Activated T-cell treated with anti-CD3 and anti-CD28 coated beads, Interleukin-2, amount 50 U/mL, for 1 hour (primary cell): Measurements from ENCODE around the gene OR2G2.

Source experiments
- DNase-seq: peaks from one replicate; pipeline ENCODE4 v3.0.0-alpha.2; 2020

Gene OR2G2, protein sequence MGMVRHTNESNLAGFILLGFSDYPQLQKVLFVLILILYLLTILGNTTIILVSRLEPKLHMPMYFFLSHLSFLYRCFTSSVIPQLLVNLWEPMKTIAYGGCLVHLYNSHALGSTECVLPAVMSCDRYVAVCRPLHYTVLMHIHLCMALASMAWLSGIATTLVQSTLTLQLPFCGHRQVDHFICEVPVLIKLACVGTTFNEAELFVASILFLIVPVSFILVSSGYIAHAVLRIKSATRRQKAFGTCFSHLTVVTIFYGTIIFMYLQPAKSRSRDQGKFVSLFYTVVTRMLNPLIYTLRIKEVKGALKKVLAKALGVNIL

DNA sequence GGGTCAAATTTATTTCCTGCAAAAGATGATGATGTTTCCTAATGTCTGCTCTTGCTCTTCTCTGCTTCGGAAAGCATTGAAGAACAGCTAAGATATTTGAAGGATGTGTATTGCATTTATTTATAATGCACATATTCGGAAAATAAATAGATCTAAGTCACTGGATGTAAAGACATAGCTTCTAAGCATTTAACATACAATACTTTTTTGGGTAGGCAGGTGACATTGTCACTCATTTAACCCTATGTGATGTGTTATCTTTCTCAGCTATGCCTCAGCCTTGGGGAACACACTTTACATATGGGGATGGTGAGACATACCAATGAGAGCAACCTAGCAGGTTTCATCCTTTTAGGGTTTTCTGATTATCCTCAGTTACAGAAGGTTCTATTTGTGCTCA lies at the start of gene OR2G2:
Gene OR2G2, plus strand, starts transcription at position 301 of the 400 bp plus-strand sequence. Its CDS starts 0 bp downstream, at position 301.
- DNase-seq, result no peak

DNA sequence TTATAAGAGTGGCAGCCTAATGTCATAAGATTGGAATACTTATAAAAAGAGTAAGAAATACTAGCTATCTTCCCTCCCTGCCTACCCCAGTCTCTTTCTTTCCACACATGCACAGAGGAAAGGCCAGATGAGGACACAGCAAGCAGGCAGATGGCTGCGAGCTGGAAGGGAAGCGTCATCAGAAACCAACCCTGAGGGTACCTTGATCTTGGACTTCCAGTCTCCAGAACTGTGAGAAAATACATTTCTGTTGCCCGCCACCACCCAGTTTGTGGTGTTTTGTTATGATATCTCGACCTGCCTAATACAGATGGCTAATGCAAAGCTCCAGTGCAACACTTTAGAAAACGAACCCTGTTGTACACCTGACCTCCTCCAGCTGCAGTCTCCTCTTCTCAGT lies 49.6 kb upstream of the OR2G2 start:
- no peak for DNase-seq

DNA sequence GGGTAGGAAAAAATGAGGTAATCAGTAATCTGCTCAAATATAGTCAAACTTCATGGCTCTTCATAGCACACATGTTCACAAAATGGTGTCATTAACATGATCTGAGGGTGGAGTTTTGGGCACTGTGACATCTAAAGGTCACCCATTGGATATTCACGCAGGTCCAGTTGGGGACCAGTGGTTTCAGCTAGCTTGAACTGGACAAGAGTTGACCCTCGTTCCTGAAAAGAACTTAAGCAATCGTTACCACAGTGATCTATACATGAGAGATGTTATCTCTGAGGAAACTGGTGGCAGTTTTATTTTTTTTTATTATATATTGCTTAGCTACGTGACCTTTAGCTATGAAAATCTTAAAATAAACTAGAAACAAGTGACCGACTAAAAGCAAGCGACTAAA lies 48.9 kb upstream of the OR2G2 start:
- no peak for DNase-seq

DNA sequence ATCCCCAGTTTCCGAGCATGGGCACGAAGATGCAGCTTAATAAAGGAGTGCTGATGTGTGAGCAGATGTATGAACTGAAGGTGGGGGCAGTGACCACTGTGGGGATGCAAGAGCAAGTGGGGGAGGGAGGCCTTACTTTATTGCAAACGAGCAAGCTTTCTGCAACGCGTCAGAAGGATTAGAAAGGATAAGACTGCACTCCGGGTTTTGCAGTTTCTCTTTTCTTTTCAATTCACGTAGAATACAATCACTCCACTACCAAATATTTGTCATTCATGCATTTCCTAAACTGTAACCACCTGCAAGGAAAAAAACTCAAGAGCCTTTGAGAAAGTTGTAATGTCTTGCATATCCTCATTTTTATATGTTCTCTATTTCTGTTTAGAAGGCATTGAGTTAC lies 47.6 kb upstream of the OR2G2 start:
- DNase-seq, result no peak

DNA sequence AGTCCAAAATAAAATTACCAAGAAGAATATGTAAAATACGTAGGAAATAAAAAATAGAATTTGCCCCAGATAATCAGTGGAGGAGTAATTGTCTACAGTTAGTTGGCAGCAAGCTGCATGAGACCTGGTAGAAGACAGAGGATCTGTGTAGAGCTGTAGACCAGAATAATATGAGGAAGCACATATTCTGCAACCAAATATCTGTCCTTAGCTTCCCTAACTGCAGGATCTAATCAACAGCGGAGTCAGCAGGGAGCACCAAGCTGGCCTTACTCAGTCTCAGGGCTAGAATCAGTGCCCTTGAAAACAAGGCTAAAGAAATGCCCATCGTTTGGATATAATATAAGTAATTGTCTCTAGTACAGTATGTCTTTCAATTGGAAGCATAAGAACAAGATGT lies 45.3 kb upstream of the OR2G2 start:
- no peak for DNase-seq

DNA sequence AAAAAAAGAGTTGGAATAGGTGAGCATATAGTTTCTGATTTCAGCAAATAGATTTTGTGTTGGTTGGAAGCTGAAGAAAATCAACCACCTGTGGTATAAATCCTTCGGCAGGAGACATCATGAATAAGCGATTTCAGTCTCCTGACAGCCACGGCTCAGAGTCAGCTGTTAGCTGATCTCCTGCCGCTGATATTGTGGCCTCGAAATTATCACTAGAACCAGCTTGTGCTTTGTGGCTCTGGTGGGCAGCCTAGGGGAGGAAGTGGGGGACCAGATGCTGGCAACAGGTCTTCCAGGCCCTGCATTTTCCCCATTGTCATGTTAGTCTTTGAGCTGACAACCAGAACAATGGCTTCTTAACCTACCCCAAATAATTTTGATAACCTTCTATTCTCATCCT lies 40.1 kb upstream of the OR2G2 start:
- no peak for DNase-seq

DNA sequence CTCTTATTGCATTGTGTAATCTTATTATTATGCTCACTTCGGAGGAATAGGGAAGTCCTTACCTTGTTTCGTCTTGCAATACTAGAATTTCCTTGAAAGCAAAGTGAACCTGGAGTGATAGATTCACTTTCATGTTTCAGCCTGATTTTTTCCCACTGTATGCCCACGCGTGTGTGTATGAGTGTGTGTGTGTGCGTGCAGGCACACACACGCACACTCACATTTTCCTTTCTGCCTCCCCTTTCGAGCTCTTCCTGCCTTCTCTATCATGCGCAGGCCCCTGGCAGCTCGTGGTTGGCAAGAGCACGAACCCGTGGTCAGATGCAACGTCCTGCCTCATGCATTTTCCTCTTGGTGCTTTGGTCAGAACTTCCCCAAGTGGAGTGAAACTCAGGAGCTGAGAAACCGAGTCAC lies 39.4 kb upstream of the OR2G2 start, which contains the start of gene GCSAML:
Gene GCSAML, plus strand, starts transcription at position 366 of the 414 bp plus-strand sequence. CDS start 58 bp downstream, outside the sequence.
- no peak for DNase-seq

DNA sequence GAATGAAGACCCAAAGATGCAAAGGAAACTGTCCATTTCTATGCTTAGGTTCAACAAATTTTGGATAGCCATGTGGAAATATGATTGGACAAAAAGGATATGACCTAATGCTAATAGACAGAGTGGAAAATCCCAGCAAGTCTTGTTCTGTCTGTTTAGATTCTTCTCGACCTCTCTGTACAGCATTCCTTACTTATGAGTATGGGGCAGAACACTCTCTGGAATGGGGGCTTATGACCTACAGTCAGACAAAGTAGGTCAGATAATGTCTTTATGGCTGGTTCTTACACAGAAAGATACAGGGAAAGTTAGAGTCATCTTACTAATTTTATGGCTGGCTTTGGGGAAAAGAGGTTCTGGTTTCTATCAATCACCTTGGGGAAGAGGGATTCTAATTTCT lies 36.4 kb upstream of the OR2G2 start:
- DNase-seq, result no peak

DNA sequence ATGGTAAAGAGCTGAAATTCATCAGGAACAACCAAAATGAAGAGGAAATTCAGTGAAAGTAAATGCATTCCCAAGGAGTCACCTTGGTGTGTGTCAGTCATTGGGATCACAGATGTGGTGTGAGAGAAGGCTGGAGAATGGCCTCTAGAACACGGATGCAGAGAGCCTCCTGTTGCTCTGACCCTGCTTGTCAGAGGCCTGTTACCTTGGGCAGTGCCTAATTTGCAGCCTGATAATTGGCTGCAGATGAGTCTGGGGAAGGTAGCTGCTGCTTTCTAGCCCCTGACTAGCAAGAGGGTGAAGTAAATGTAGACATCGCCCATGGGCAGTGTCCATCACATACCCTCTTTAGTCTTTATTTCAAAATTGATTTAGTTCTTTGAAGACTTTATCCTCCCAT lies 35.9 kb upstream of the OR2G2 start:
- no peak for DNase-seq

DNA sequence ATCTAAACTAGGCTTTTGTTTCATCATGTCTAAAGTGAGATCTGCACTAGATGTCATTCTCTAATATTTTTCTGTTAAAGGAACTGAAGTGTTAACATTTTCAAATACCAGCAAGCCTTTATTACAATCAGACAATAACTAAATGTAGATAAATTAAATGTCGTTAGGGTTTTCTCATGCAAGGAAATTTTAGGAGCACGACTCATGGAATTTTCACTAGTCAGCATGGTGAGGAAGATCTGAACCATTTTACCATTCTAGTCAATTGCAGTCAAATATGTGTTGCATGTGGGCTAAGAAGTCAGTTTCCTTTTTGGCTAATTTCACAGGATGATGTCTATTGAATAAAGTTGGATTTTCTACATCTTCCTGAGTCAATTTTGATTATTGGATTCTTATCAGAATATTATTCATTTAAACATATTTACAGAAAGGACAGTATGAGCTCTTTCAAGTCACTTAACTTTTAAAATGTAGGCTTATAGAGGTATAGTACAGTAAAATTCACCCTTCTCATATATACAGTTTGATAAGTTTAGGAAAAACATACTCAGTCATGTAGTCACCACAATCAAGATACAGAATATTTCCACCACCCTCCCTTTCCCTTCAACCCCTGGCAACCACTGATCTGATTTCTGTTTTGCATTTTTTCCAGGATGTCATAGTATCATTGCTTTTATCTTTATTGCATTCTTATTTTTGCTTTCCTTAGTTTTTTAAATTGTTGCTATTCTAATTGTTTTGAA lies 30.1 kb upstream of the OR2G2 start:
- DNase-seq, result no peak

DNA sequence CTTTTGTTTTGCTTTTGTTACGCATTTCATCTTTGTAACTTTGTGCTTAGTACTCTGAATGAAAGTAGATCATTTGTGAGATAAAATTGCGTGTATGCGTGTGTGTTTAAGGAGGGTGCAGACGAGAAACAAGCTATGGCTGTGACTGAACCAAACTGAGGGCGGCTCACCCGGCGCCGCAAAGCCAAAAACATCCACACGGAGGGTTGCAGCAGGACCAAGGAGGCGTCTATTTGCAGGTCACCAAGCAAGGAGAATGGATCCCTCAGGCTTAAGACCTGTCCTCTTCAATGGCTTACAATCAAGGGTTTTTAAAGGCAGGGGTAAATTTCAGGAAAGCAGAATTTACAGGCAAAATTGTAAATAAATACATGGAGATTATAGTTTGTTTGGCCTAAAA lies 26.4 kb upstream of the OR2G2 start:
- no peak for DNase-seq

DNA sequence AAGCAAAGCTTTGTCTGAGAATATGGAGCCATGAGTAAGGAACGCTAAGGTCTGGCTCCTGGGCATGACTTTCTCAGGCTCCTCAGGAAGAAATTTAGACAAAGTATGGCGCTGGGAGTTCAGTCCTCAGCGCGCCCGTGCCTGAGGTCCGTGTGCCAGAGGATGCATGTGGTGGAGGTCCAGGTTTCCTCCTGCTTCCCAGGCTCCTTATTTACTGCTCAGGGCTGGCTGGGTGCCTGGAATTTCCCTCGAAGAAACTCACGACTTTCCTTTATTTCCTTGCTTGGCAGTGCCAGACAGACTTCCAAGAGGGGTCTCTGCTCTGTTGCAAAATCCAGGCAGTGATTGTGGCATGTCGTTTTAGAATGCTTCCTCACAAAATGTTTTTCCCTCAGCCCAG lies 26.0 kb upstream of the OR2G2 start:
- DNase-seq, result no peak

DNA sequence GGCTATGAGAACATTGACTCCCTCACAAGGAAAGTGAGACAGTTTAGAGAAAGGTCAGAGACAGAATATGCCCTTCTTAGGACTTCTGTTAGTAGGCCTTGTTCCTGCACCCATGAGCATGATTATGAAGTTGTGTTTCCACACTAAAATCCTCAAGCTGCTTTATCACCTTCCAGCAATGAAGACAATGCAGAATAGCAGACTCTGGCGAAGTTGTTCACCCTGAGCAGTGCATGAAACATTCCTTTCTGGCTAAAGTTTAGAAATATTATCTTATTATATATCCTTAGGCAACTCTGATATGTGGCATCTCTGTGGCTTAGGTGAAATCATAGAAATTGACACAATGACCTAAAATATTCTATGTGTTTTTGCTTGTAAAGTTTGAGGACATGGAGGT lies 13.9 kb upstream of the OR2G2 start:
- no peak for DNase-seq

DNA sequence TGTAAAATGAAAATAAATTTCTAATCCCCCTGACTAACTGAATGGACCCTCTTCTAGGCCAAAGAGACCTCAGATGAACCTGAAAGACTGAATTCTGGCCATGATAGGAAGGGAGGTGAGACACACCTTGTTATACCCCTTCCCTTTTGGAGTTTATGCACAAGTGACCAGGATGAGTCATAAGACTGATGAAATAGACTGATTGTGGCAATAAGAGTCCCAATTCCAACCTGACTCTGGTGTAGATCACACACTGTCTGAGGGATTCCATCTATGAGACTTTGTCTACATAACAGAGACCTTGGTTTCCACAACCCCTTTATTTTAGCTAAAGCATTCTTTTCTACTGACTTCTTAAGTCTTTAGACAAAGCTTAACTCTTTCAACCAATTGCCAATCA lies 13.5 kb upstream of the OR2G2 start:
- DNase-seq, result no peak

DNA sequence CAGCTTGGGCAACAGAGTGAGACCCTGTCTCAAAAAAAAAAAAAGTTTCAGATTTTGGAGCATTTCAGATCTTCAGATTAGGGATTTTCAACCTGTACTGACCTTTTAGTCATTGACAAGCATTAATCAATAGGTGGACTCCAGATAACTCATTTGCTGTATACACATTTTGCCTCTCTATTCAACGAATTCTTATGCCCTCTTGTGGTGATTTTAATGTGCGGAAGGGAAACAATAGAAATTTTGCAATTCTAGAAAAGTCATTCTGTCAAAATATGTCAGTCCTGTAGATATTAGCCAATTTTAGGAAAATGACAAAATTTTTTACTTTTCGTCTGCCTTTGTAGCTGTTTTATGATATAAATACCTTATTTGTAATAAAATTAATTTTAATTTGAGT lies 11.6 kb upstream of the OR2G2 start:
- no peak for DNase-seq

DNA sequence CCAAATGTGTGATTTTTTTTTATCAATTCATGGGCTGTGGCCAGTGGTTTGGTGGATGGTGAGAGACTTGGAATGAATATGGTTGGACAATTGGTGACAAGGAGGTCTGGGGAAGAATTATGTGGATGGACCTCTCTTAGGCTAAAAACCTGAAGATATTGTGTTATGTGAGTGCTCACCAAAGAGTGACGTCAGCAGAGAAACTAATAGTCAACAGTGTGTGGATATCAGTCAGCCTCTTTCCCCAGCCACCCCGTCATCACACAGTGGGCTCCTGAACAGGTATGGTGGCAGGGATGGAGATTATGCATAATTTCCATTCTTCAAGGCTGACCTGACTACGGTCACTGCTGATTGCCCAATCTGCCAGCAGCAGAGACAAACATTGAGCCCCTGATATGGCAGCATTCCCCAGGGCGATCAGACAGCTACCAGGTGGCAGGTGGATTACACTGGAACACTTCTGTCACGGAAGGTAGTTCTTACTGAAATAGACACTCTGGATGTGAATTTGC lies 9.2 kb upstream of the OR2G2 start:
- no peak for DNase-seq

DNA sequence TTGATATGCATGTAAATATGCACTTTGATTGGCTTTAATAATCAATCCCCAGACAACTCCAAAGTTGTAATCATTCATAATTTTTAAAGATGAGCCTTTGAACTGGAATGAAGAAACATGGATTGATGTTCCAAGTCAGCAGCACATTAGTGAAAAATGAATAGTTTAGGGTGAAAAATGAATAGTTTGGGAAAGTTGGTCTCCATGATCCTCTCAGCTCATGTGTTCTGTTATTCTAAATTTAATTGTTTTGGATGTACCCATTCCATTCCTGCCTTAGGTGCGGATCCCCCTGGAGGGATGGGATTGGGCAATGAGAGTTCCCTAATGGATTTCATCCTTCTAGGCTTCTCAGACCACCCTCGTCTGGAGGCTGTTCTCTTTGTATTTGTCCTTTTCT lies 17.1 kb downstream of the OR2G2 start, which contains the start of gene OR2G3:
Gene OR2G3, plus strand, starts transcription at position 301 of the 400 bp plus-strand sequence. Its CDS starts 0 bp downstream, at position 301.
- DNase-seq, result no peak

DNA sequence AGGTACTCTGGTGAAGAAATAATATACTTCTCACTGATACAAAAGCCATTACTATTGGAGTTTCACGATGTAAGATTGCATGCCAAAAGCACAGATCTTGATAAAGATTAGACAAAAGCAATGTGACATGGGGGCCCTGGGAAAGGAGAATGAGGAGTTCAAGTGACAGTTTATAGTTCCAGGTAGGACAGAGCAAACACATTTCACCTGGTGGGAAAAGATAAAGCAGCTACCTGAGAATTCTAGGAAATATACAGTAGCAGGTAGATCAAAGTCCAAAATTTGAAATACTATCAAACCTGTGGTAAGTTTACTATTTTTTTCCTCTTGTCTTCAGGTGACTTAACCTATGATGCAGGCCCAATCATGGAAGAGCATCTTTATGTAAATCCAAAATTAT lies 25.2 kb downstream of the OR2G2 start:
- no peak for DNase-seq

DNA sequence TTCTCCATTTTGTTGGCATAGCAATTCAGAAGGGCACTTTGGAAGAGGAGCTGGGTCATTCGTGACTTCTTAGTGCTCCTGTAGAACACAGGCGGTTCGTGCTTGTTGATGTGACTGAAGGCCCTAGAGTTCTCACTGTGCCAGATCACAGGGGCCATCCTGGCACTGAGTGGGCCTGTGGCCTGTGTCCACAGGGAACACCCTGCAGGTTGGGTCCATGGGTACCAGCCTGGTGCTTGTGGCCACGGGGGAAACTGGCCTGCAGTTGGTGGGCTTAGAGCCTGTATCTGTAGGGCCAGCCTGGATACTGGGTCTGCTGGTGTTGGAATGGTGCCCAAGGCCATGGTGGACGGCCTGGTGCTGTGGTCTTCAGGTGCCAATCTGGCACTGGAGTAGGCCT lies 26.5 kb downstream of the OR2G2 start:
- DNase-seq, result no peak

DNA sequence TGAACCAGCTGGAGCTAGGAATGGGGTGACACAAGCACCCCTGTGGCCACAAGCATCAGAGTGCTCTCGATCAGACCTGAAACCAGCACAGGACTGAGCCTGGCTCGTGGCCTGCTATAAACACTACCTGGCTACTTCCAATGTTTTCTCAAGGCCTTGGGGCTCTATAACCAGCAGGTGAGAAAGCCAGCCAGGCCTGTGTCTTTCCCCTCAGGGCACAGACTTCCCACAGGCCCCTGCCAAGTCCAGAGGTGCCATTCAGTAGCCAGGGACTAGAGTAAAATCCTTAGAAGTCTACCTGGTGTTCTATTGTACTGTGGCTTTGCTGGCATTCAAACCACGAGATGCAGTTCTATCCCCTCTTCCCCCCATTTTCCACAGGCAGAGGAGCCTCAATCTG lies 39.8 kb downstream of the OR2G2 start:
- no peak for DNase-seq

DNA sequence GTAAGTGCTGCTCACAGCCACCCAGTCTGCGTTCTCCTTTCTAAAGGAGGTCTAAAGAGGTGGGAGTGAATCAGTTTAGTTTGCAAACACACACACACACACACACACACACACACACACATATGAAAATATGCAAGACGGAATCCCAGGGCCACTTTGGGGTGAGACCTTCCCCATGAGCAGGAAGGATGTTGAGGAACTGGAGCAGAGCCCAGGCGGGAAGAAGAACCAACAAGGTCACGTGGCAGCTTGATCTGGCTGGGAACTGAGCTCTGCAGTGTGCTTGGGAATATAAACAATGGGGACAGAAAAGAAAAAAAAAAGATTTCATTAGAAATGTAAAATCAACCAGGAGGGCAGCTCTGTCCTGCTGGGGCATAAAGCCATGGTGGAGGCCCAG lies 49.9 kb downstream of the OR2G2 start:
- no peak for DNase-seq

DNA sequence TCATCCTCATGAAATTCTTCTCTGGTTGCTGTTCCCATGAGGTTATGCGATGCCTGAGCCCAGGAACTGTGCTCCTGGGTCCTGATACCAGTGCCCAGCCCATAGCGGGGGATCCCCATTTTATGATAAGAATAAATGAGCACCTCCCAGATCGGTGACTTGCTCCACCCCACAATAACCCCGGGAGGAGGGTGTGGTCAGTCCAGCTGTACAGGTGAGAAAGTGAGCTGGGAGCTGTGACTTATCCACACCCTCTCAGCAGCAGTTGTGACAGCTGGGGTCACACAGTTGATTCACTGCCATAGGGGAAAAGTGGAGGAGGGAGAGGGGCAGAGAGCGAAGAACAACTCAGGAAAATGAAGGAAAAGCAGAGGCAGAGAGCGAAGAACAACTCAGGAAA lies 50.6 kb downstream of the OR2G2 start:
- no peak for DNase-seq
